KOPT-K1 (cell line): ENCODE data around the gene SYNE2.

Experiments used
- H3K27ac ChIP-seq: fragments of 200-600 bp; sonication (generic); 2 replicates; pipeline ENCODE4 v1.5.1; 2016; ENCODE audit warnings: antibody characterized with exemption, mild to moderate bottlenecking, low read depth, low read length; ENCODE audit not compliant: poor library complexity, severe bottlenecking
- H3K36me3 ChIP-seq: fragments of 200-600 bp; sonication (generic); 2 replicates; pipeline ENCODE4 v1.5.1; 2017; ENCODE audit warnings: antibody characterized with exemption, mild to moderate bottlenecking, low read length, moderate library complexity; ENCODE audit not compliant: insufficient read depth
- H3K9me3 ChIP-seq: fragments of 200-600 bp; sonication (generic); 2 replicates; pipeline ENCODE4 v1.5.1; 2017; ENCODE audit warnings: antibody characterized with exemption, low read length, mild to moderate bottlenecking; ENCODE audit not compliant: insufficient read depth, poor library complexity, severe bottlenecking

Gene SYNE2

GRCh38 chr14:64253672-64254071 lies 400.9 kb downstream of the SYNE2 start:
- no peaks in the 10 kb centered on the region for H3K36me3 ChIP-seq
- no peaks in the 10 kb centered on the region for H3K9me3 ChIP-seq
- no peak overlapping the region for H3K27ac ChIP-seq

DNA sequence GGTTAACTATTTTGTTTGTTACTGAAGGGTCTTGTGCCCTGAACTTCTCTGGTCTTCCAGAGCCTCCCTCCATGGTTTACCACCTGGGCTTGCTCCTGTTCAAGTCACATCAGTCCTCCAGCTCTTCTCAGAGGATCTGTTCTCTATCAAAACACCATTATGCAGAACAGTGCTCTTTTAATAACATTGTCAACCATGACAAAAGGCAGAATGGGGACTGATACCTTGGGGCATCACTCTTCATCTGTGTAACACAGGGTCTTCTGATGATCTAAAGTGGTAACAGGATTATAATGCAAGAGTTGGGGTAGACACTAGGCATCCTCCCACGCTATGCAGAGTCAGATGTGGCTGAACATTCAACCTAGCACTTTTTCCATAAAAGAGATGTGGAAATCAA lies 403.0 kb downstream of the SYNE2 start:
- no peaks in the 10 kb centered on the region for H3K9me3 ChIP-seq
- no peak overlapping the region for H3K27ac ChIP-seq
- no peaks in the 10 kb centered on the region for H3K36me3 ChIP-seq

GRCh38 chr14:64260418-64260817 lies 407.6 kb downstream of the SYNE2 start:
- Histone ChIP-seq H3K27ac (no peak overlapping the region), H3K36me3 (no peaks in the 10 kb centered on the region), H3K9me3 (no peaks in the 10 kb centered on the region)

- no peaks in the 10 kb centered on the region for H3K9me3 ChIP-seq
- no peak overlapping the region for H3K27ac ChIP-seq
- no peaks in the 10 kb centered on the region for H3K36me3 ChIP-seq
These were observed 412.4 kb downstream of the SYNE2 start for GRCh38 chr14:64265222-64265621.

DNA sequence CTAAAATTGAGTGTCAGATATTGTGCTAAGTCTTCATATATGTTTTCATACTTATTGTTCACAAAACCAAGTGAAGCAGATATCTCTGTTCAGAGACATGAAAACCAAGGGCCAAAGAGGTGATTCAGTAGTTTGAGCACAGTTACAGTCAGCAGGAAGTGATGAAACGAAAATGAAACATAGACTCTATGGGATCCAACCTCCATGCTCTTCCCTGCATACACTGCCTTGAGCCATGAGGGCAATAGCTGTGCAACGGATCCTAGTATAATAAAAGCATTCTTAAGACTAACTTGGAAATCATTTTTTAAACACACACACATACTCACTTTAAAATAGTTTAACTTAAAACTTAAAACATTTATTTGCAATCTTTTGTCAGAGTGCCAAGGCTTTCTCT lies 413.4 kb downstream of the SYNE2 start:
- no peak overlapping the region for H3K27ac ChIP-seq
- H3K9me3 ChIP-seq, result no peaks in the 10 kb centered on the region
- H3K36me3 ChIP-seq, result no peaks in the 10 kb centered on the region

DNA sequence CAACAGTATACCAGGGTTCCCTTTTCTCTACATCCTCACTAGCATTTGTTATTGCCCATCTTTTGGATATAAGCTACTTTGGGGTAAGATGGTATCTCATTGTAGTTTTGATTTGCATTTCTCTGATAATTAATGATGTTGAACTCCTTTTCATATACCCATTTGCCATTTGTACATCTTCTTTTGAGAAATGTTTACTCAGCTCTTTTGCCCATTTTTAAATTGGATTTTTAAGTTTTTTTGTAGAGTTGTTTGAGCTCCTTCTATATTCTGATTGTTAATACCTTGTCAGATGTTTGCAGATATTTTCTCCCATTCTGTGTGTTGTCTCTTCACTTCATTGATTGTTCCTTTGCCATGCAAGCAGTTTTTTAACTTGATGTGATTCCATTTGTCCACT lies 419.2 kb downstream of the SYNE2 start:
- no peak overlapping the region for H3K27ac ChIP-seq
- H3K9me3 ChIP-seq, result peaks cover 7% of the 10 kb centered on the region
- H3K36me3 ChIP-seq, result no peaks in the 10 kb centered on the region
